ENCODE results near the gene PPY.

DNA sequence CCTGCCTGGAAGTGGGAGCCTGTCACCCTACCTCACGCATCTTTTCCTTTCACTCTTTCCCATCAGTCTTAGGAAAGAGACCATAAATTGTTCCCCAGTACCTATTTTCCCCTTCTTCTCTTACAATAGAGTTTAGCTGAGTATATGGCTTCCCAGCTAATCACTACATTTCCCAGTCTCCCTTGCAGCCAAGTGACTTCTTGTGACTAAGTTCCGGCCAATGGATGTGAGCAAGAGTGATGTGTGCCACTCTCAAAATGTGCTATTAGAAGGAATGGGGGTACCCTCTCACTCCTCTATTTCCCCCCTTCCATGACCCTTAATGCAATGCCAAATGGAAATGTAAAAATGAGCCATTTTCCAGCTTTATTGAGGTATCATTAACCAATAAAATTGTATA, 19.7 kb upstream of the PPY start:
- TF ChIP-seq CTCF (IDR thresholded peaks at IDR 0.05; ENCODE audit: low read length) = no peak
- no peak for TF ChIP-seq EZH2 (optimal IDR thresholded peaks at IDR 0.05; ENCODE audit: low read depth, low read length)

Data from MM.1S (cell line).